Progenitor cell of endocrine pancreas (in vitro differentiated cells): ENCODE results near the gene C16orf78. TPM values are rescaled to one million over a fixed set of nuclear protein-coding genes. Genes with fewer than 3 reads are reported as not detected.
A peak's percentile ranks its signal among the peaks of the same experiment; 100 is the strongest.

Experiments
- DNase-seq: peaks from one replicate; pipeline ENCODE4 v3.0.0; 2021; ENCODE audit warnings: low spot score; ENCODE audit not compliant: unreplicated experiment
- H3K27ac Mint-ChIP-seq: 2 replicates; pipeline ENCODE4 v1.8.0; 2021; ENCODE audit warnings: mild to moderate bottlenecking, moderate library complexity, mixed read lengths
- H3K27me3 Mint-ChIP-seq: 2 replicates; pipeline ENCODE4 v1.8.0; 2021; ENCODE audit warnings: mixed read lengths
- H3K36me3 Mint-ChIP-seq: 2 replicates; pipeline ENCODE4 v1.8.0; 2022; ENCODE audit warnings: mixed read lengths; ENCODE audit not compliant: insufficient read depth
- H3K4me1 Mint-ChIP-seq: 2 replicates; pipeline ENCODE4 v1.8.0; 2021; ENCODE audit warnings: low read depth, mixed read lengths
- H3K4me3 Mint-ChIP-seq: 2 replicates; pipeline ENCODE4 v1.8.0; 2021; ENCODE audit warnings: low read depth, mild to moderate bottlenecking, moderate library complexity, mixed read lengths
- H3K9me3 Mint-ChIP-seq: 2 replicates; pipeline ENCODE4 v1.8.0; 2021; ENCODE audit warnings: low read depth, mixed read lengths
- total RNA-seq: library from RNA; stranded (reverse); gene quantifications from 2 replicates; pipeline ENCODE4 v1.2.1, GENCODE V29; 2021
- TF ChIP-seq, protein P1 (sequence below): fragments of 200-600 bp; sonication (generic); IDR thresholded peaks from one replicate; pipeline ENCODE4 v1.5.0; 2021; ENCODE audit warnings: antibody characterized with exemption, mild to moderate bottlenecking; ENCODE audit not compliant: unreplicated experiment

C16orf78 gene
- total RNA-seq, 1 donor from 2014 or later = not detected

DNA sequence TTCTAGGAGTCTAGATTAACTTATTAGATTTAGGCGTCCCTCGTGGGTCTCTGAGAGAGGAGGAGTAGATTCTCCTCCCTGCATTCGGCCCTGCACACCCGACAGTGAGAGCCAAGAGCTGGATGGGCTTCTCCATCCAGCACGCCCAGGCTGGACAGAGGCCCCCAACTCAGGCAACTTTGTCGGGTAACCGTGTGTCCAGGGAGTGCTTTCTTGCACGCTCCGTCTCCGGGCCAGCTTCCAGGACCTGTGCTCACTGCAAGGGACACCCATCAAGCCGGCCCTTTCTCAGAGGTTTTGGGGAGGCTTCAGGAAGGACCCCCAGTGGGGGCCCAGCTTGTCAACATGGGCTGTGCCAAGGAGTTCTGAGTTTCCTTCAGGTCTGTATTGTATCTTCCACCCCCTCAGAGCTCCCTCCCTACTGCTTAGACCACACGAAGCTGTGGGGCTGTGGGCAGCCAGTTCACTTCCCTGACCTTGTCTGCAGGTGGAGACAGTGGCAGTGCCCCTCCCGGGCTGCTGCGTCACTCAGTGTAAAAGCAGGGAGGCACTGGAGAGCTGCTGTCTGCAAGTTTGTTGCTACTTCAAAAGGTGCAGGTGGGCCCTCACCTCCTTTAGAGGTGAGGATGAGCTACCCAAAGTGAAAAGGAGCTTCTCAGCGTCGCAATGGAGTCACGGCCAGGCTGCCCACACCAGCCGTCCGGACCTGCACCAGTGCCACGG, 24.0 kb upstream of the C16orf78 start:
- Mint-ChIP-seq H3K4me1 (no peaks in the 10 kb centered on the region), H3K36me3 (no peaks in the 10 kb centered on the region), H3K4me3 (no peak overlapping the region), H3K27ac (no peak overlapping the region), H3K9me3 (no peaks in the 10 kb centered on the region), H3K27me3 (peaks cover 68% of the 10 kb centered on the region)
- TF ChIP-seq, protein P1, sequence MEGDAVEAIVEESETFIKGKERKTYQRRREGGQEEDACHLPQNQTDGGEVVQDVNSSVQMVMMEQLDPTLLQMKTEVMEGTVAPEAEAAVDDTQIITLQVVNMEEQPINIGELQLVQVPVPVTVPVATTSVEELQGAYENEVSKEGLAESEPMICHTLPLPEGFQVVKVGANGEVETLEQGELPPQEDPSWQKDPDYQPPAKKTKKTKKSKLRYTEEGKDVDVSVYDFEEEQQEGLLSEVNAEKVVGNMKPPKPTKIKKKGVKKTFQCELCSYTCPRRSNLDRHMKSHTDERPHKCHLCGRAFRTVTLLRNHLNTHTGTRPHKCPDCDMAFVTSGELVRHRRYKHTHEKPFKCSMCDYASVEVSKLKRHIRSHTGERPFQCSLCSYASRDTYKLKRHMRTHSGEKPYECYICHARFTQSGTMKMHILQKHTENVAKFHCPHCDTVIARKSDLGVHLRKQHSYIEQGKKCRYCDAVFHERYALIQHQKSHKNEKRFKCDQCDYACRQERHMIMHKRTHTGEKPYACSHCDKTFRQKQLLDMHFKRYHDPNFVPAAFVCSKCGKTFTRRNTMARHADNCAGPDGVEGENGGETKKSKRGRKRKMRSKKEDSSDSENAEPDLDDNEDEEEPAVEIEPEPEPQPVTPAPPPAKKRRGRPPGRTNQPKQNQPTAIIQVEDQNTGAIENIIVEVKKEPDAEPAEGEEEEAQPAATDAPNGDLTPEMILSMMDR = no peak
- no peak for DNase-seq

DNA sequence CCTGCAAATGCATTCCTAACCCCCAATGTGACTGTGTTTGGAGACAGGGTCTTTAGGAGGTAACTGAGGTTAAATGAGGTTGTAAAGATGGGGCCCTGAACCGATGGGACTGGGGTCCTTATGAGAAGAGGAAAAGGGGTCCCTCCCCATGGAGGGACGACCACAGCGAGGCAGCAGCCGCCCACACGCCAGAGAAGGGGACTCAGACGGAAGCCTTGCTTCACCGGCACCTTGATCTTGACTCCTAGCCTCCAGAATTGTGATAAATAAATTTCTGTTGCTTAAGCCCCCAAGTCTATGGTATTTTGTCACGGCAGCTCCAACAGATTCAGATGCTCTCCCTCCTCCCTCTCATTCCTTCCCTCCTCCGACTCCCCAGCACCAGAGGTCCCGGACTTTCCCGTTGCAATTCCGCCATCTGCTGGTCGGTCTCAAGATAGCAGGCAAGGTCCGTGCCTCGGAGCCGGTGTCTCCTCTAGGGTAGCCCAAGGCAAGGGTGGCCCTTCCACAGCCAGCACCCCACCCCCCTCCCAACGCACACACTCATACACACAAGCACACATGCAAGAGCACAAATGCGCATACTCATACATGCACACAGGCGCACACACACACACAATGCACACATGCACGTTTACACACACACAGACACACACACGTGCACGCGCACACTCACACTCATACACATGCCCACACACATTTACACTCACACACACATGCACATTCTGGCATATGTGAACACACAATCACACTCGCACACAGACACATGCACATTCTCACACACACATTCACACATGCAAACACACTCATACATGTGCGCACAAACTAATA, 23.1 kb upstream of the C16orf78 start:
- no peaks in the 10 kb centered on the region for H3K36me3 Mint-ChIP-seq
- no peak overlapping the region for H3K27ac Mint-ChIP-seq
- H3K4me1 Mint-ChIP-seq = no peaks in the 10 kb centered on the region
- peaks cover 62% of the 10 kb centered on the region for H3K27me3 Mint-ChIP-seq
- DNase-seq = peak; percentile 63
- no peaks in the 10 kb centered on the region for H3K9me3 Mint-ChIP-seq
- TF ChIP-seq, protein P1 = peak; percentile 91
- no peak overlapping the region for H3K4me3 Mint-ChIP-seq

DNA sequence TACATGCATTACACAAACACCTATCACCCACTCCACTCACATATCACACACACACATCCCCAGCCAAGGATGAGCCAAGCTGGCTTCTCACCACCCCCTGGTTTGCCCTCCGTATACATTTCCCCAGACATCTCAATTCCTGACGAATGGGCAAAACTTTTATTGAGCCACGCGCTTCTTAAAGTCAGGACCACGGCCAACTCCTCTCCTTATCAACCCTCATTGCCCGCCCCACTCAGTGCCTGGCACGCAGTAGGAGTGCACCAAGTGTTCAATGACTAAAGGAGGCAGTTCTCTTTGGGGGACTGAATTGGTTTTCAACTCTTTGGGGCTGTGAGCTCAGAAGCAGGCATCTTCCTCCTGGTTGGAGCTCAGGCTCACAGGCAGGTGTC, 22.5 kb upstream of the C16orf78 start:
- no peak for DNase-seq
- no peaks in the 10 kb centered on the region for H3K9me3 Mint-ChIP-seq
- H3K36me3 Mint-ChIP-seq = no peaks in the 10 kb centered on the region
- H3K27me3 Mint-ChIP-seq = peaks cover 56% of the 10 kb centered on the region
- no peak overlapping the region for H3K4me3 Mint-ChIP-seq
- TF ChIP-seq, protein P1 = no peak
- H3K4me1 Mint-ChIP-seq = no peaks in the 10 kb centered on the region
- no peak overlapping the region for H3K27ac Mint-ChIP-seq

DNA sequence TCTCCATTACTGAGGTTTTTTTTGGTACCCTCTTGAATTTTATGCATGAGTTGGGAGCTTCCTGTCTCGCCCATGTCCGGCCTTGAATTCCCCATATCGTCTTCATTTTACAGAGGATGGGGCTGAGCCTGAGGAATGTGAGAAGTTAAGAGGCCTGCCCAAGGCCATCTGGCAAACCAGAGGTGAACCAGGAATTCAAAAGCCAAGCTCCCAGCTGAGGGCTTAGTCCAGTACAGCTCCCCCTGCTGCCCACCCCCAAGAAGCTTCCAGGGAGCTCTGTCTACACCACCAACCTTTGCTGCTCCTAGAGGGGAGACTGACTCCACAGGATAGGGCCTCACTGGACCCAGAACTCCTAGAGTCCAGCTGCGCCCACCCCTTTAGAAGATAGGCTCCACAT, 20.7 kb upstream of the C16orf78 start:
- DNase-seq = no peak
- no peaks in the 10 kb centered on the region for H3K9me3 Mint-ChIP-seq
- H3K36me3 Mint-ChIP-seq = no peaks in the 10 kb centered on the region
- no peaks in the 10 kb centered on the region for H3K4me1 Mint-ChIP-seq
- no peak overlapping the region for H3K4me3 Mint-ChIP-seq
- TF ChIP-seq, protein P1 = peak; percentile 55
- H3K27ac Mint-ChIP-seq = no peak overlapping the region
- H3K27me3 Mint-ChIP-seq = peaks cover 48% of the 10 kb centered on the region

DNA sequence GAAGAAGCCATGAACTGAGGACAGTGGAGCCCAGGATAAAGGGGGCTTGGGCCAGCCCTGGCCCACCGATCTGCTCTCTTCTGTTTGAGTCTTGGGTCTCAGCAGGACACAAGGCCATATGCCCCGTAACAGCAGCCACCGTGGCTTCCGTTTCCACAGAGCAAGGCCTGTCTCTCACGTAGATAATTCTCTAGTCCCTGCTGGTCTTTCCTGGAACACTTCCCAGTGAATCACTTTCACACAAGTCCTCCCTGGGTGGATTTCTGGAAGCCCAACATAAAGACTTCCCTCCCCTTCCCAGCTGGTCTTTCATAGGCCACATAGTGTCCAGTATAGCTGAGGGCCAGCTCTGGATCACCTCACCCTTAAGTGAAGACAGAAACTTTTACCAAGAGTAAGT, 19.9 kb upstream of the C16orf78 start:
- no peaks in the 10 kb centered on the region for H3K9me3 Mint-ChIP-seq
- no peak for DNase-seq
- peaks cover 45% of the 10 kb centered on the region for H3K27me3 Mint-ChIP-seq
- H3K4me1 Mint-ChIP-seq = no peaks in the 10 kb centered on the region
- H3K36me3 Mint-ChIP-seq = no peaks in the 10 kb centered on the region
- H3K4me3 Mint-ChIP-seq = no peak overlapping the region
- no peak overlapping the region for H3K27ac Mint-ChIP-seq
- TF ChIP-seq, protein P1 = no peak
